ENCODE results near the gene PPP4R2. TPM values are rescaled to one million over a fixed set of nuclear protein-coding genes. Genes with fewer than 3 reads are reported as not detected.
"Not testable (repeated sequence)": the region's sequence is repeated elsewhere in the genome, so short reads cannot be mapped to it uniquely, and the experiment has no call there.

The PPP4R2 gene
- total RNA-seq, 1 donor from 2014 or later = 69.4 TPM

DNA sequence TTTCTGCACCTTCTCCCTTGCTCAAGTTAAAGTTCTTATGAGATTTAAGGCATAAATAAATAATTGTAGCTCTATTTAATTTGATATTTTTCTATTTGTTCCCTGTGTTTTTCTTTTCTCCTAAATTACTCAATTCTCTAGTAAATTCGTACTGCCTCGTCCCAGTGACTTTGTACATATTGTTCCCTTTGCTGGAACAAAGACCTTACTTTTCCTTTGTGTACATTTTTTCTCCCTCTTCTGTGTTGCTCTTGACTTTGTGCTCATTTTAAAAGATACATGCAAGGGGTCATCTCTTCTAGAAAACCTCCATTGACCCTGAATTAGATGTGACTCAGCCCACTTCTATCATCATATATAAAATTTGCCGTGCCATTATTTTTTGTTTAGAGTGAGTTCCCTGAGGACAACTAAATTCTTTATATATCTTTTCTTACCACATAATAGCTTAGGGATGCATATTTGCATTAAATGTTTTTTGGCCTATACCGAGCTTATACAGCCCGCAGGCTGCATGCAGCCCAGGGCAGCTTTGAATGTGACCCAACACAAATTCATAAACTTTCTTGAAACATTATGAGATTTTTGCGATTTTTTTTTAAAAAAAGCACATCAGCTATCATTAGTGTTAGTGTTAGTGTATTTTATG lies 29.6 kb downstream of the PPP4R2 start:
- no peak for DNase-seq (ENCODE audit: low spot score)

GRCh38 chr3:73026760-73027113 lies 30.1 kb downstream of the PPP4R2 start:
- no peak for DNase-seq (ENCODE audit: low spot score)

DNA sequence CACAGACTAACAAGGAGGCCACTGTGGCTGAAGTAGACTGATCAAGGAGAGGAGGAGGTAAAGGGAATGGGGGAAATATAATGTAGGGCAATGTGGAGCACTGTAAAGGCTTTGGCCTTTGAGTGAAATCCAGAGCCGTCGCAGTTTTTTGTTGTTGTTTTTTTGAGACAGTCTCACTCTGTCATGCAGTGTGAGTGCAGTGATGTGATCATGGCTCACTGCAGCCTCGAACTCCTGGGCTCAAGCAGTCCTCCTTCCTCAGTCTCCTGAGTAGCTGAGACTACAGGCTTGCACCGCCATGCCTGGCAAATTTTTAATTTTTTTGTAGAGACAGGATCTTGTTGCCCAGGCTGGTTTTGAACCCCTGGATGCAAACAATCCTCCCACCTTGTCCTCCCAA lies 32.2 kb downstream of the PPP4R2 start:
- no peak for DNase-seq (ENCODE audit: low spot score)

DNA sequence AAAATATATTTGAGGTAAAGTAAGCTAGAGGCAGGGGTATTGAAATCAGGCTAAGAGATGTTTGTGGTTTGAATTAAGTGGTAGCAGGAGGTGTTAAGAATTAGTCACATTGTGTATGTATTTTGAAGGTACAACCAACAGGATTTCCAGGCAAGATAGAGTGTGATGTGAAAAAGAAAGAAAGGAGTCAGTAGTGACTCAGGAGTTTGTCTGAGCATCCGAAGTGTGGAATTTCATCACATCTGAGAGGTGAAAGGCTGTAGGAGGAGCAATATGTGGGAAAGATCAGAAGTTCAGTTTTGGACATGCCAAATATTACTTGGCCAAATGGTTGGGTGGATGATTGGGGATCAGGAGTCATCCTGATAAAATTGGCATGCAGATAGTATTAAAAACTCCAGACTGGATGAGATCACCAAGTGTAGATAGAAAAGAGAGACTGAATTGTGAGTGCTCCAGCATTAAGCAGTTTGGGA lies 32.7 kb downstream of the PPP4R2 start:
- DNase-seq (ENCODE audit: low spot score) = no peak

DNA sequence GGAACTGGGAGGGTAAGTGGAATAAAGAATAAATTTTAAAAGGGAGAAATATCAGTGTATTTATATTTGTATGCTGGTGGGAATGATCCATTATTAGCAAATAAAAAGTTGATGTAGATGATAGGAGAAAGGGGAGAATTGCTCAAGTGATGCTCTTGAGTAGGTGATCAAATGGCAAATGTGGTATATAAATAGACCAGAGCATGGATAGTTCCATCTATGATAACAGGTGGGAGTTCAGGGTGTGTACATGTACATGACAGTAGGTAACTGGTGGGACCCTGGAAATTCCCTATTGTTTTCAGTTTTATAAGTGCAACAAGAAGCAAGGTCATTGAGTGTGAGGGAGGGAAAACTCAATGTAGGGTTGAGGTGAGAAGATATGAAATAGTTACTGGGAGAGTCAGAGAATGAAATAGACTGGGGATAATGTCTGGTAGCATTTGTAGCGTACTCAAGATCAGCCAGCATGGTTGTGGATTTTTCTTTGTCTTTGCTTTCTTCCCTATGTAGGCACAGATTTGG lies 33.5 kb downstream of the PPP4R2 start:
- DNase-seq (ENCODE audit: low spot score) = no peak

GRCh38 chr3:73031573-73032103 lies 35.0 kb downstream of the PPP4R2 start:
- no peak for DNase-seq (ENCODE audit: low spot score)

- DNase-seq (ENCODE audit: low spot score) = no peak
Observed at GRCh38 chr3:73036694-73037591, 40.3 kb downstream of the PPP4R2 start.

DNA sequence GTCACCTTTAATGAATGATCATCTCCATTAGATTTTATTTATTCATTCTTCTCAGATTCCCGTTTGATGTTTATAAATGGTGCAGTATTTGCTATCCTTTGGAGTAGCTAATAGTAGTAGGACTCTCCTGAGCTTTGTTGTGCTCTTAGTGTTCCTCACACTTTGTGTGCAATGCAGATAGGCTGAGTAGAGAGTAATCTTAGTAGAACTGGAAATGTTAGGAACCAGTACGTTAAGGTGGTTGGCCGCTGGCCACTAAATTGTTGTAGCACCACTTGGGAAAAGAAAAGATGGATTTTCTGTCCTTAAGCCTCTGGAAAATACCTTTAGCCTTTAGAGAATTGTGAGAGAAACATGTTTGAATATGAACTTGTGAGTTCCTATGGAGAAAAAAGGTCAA lies 44.9 kb downstream of the PPP4R2 start:
- DNase-seq (ENCODE audit: low spot score) = no peak

DNA sequence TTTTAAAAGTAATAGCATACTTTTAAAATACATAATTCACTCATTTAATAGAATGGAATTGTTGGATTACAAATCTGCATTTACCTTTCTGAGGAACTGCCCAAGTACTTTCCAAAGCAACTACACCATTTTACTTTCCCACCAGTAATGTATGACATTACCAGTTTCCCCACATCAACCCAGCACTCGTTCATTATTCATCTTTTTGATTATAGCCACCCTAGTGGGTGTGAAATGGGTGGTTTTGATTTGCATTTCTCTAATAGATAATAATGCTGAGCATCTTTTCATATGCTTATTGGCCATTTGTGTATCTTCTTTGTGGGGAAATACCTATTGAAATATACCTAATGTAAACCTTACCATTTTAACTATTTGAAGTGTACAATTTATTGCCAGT lies 46.8 kb downstream of the PPP4R2 start:
- DNase-seq (ENCODE audit: low spot score) = no peak

DNA sequence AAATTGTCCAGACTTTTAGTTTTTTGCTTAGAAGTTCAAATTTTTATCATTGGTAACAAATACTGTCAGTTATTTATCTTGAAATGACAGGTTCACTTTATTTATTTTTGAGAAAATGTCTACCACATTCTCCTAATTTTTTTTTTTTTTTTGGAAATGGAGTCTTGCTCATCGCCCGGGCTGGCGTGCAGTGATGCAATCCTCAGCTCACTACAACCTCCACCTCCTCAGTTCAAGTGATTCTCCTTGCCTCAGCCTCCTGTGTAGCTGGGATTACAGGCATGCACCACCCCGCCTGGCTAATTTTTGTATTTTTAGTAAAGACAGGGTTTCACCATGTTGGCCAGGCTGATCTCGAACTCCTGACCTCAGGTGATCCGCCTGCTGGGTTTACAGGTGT lies 48.8 kb downstream of the PPP4R2 start:
- no peak for DNase-seq (ENCODE audit: low spot score)

DNA sequence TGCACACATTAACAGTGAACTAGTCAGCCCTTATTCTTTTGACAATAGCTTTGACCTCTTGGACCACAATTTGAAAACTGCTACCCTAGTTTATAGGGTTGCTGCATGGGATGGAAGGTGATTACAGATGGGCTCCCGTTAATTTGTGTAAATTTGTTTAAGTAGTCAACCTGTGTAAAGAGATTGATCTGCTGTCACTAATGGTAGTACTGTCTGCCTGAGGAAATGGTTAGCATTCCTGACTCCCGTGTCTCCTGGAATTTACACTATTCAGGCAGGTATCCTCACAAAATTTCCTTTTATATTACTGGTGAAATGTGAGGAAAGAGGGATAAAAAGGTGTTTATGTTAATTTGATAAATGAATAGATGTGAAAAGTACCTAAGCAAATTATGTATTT lies 49.6 kb downstream of the PPP4R2 start:
- DNase-seq (ENCODE audit: low spot score) = no peak

DNA sequence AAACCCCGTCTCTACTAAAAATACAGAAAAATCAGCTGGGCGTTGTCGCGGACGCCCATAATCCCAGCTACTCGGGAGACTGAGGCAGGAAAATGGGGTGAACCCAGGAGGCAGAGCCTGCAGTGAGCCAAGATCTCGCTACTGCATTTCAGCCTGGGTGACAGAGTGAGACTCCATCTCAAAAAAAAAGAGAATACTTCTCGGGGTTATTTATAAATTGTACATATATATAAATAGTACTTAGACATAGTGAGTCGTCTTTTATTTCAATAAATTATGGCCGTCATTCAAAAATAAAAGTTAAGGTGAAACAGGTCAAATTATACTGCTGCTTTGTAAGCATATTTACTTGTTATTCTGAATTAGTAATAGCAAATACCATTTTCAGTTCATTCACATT lies 52.7 kb downstream of the PPP4R2 start:
- no peak for DNase-seq (ENCODE audit: low spot score)

DNA sequence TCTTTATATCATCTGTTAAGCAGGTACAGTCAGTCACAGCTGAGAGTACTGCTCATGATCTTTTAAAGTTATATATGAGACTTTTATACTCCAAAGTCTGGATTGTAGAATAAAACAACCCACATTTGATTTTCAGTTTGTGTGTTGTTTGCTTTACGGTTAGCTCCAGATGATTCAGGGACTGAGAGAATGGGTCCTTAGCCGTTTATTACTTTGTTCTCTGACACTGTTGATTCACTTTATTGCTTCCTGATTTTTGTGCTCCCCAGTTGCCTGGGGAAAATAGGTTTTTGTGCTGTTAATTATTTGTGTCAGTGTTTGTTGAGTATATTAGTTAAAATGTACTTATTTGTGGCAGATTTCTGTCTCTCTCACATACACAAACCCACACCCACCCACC lies 56.2 kb downstream of the PPP4R2 start:
- no peak for DNase-seq (ENCODE audit: low spot score)

DNA sequence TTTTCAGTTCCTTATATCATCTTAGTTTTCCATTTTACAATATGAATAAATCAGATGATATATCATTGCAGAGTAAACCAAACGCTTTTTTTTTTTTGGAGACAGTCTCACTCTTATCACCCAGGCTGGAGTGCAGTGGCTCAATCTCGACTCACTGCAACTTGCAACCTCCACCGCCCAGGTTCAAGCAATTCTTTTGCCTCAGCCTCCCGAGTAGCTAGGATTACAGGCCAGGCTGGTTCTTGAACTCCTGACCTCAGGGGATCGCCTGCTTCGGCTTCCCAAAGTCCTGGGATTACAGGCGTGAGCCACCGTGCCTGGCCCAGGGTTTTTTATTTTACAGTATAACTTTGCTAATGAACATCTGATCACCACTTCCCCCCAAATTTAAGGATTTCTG lies 59.0 kb downstream of the PPP4R2 start:
- no peak for DNase-seq (ENCODE audit: low spot score)

DNA sequence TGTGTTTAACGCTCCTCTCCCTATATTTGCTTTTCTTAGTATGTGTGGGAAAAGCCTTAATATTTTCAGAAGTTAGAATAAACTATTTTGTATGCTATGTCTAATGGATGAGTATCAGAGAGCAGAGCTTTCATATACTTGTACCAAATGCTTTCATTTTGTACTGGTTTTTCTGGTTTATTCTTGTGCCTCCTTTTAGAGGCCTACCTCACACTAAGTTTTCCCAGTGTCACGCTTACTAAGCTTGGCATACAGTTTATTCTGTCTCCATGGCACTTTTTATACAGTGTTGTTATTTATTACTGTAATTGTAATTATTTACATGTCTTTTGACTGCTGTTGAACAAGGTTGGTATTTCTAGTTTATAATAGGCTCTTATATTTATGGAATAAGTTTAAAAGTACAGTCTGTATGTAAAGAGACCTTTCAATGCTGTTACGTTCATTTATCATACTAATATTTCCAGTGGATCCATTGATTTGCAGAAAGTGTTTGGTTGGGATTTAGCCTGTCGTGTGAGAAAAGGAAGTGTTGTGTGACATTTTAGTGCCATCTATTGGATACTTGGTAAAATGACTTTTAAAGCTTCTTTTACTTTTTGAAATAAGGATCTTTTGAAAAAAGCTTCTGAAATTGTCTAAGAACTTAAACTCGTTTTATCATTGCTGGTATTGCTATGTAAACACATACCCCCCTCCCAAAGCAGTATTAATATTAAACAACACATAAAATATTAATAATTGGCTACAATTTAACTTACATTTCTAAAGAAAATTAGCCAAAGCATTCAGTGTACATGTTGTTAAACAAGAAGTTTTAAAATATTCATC lies 59.6 kb downstream of the PPP4R2 start:
- DNase-seq (ENCODE audit: low spot score) = no peak

DNA sequence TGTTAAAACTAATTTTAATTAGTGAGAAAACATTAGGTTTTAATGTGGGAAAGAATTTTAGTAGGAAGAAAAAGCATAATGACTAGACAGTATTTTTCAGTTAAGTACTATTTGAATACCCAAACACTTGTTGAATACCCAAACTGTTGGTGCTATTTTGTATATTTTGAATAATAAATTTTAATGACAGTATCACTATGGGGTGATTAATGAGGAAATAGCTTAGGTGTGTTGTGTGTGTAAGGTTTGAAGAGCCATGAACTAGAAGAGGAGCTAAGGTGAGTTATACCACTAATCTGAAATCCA lies 60.2 kb downstream of the PPP4R2 start:
- no peak for DNase-seq (ENCODE audit: low spot score)

DNA sequence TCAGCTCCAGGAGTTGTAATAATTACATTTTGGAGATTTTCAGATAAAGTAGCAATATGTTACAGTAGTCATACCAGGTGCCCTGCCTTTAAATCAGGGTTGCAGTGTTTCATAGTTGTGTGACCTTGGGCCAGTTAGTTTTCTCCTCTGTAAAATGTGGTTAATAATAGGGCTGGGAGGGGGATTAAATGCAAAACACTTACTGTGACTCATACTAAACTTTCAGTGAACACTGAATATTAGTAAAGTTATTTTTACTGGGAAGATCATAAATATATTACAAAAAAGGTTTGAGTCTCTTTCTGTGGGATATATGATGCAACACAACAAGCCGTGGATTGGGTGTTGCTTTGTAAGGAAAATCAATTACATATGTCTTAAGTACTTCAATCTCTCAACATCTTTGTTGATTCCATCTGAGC lies 63.7 kb downstream of the PPP4R2 start:
- DNase-seq (ENCODE audit: low spot score) = no peak

DNA sequence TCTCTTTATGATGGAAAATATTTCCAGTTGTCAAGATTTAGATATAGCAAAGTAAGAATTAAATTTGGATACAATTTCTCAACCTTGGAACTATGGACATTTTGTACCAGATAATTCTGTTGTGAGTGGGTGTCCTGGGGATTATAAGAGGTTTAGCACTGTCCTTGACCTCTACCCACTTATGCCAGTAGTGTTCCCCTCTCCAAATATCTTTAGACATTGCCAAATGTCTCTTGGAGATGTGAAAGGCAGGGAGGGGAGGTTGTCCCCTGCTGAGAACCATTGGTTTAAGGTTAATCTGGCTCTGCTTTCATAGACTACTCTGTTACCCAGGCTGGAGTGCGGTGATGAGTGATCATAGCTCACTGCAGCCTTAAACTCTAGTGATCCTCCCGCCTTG lies 64.8 kb downstream of the PPP4R2 start, which contains the start of gene EBLN2:
TSS of gene EBLN2 (plus strand) at position 244 of the 400 bp plus-strand sequence. CDS start 423 bp downstream, outside the sequence.
- no peak for DNase-seq (ENCODE audit: low spot score)

- not testable (repeated sequence) for DNase-seq (ENCODE audit: low spot score)
Observed at GRCh38 chr3:73066243-73066642, 69.6 kb downstream of the PPP4R2 start.

- no peak for DNase-seq (ENCODE audit: low spot score)
Observed at GRCh38 chr3:73068419-73068818, 71.8 kb downstream of the PPP4R2 start.

DNA sequence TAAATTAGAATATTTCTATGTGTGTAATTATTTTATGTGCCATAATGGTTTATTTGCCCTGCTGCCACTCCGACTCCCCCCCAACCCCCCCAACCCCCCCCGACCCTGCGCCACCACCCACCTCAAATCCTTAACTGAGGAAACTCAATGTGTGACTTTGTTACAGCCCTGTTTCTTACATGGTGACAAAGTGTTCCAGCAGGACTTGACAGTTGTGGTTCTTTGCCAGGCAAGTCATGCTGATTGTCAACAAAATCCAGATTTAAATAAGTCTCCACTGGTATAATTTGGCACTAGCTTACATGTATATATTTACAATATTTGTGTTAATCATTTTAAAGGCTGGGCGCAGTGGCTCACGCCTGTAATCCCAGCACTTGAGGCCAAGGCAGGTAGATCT lies 72.6 kb downstream of the PPP4R2 start:
- no peak for DNase-seq (ENCODE audit: low spot score)
